HepG2 (cell line): ENCODE results near the gene MAP3K14. TPM values are rescaled to one million over a fixed set of nuclear protein-coding genes. Genes with fewer than 3 reads are reported as not detected.

Experiments used
- AHR ChIP-seq: IDR thresholded peaks from 2 replicates; pipeline ENCODE4 v1.6.1; 2018; ENCODE audit warnings: missing genetic modification reagents, missing compliant biosample characterization
- CAMTA2 ChIP-seq: sonication (generic); formaldehyde crosslinking; IDR thresholded peaks from 2 replicates; pipeline ENCODE4 v1.4.0; 2020; ENCODE audit warnings: mild to moderate bottlenecking, missing genetic modification reagents, borderline replicate concordance
- CEBPG ChIP-seq: IDR thresholded peaks from 2 replicates; pipeline ENCODE4 v1.6.1; 2016
- KMT2B ChIP-seq: IDR thresholded peaks from 2 replicates; pipeline ENCODE4 v1.6.1; 2016; ENCODE audit warnings: missing genetic modification reagents, missing compliant biosample characterization
- MATR3 ChIP-seq: sonication (generic); formaldehyde crosslinking; IDR thresholded peaks from 2 replicates; pipeline ENCODE4 v1.4.0; 2020; ENCODE audit warnings: missing genetic modification reagents
- MXI1 ChIP-seq: IDR thresholded peaks from 3 replicates; pipeline ENCODE4 v1.6.1; 2012; ENCODE audit warnings: low read depth, low read length, inconsistent platforms, borderline replicate concordance
- NFKBIZ ChIP-seq: IDR thresholded peaks from 2 replicates; pipeline ENCODE4 v1.6.1; 2018; ENCODE audit warnings: missing genetic modification reagents, missing compliant biosample characterization
- NKX3-1 ChIP-seq: sonication (generic); formaldehyde crosslinking; IDR thresholded peaks from 2 replicates; pipeline ENCODE4 v1.5.0; 2020; ENCODE audit warnings: missing genetic modification reagents
- NR3C1 ChIP-seq: sonication (generic); formaldehyde crosslinking; IDR thresholded peaks from 2 replicates; pipeline ENCODE4 v1.4.0; 2020; ENCODE audit warnings: missing genetic modification reagents
- RARG ChIP-seq: sonication (generic); formaldehyde crosslinking; IDR thresholded peaks from 2 replicates; pipeline ENCODE4 v1.4.0; 2020; ENCODE audit warnings: low read depth, mild to moderate bottlenecking, missing genetic modification reagents
- RBFOX2 ChIP-seq: fragments of 200-400 bp; formaldehyde crosslinking; IDR thresholded peaks from 2 replicates; pipeline ENCODE4 v1.6.1; 2017; ENCODE audit warnings: low read depth, mild to moderate bottlenecking, low read length
- ZNF143 ChIP-seq: sonication (generic); formaldehyde crosslinking; IDR thresholded peaks from 2 replicates; pipeline ENCODE4 v1.4.0; 2020; ENCODE audit warnings: missing genetic modification reagents
- ZNF256 ChIP-seq: sonication (generic); formaldehyde crosslinking; conservative IDR thresholded peaks from 2 replicates; pipeline ENCODE4 v1.4.0; 2020; ENCODE audit warnings: missing genetic modification reagents
- ZNF343 ChIP-seq: sonication (generic); formaldehyde crosslinking; IDR thresholded peaks from 2 replicates; pipeline ENCODE4 v1.4.0; 2020; ENCODE audit warnings: mild to moderate bottlenecking, missing genetic modification reagents
- ZNF589 ChIP-seq: sonication (generic); formaldehyde crosslinking; conservative IDR thresholded peaks from 2 replicates; pipeline ENCODE4 v1.8.0; 2022; ENCODE audit warnings: mild to moderate bottlenecking, moderate library complexity, missing genetic modification reagents
- ZNF614 ChIP-seq: IDR thresholded peaks from 2 replicates; pipeline ENCODE4 v1.6.1; 2018; ENCODE audit warnings: missing biosample characterization, missing genetic modification reagents, inconsistent platforms, borderline replicate concordance
- ZNF761 ChIP-seq: sonication (generic); formaldehyde crosslinking; conservative IDR thresholded peaks from 2 replicates; pipeline ENCODE4 v1.4.0; 2020; ENCODE audit warnings: mild to moderate bottlenecking, missing genetic modification reagents
- ZNF790 ChIP-seq: sonication (generic); formaldehyde crosslinking; IDR thresholded peaks from 2 replicates; pipeline ENCODE4 v1.8.0; 2022; ENCODE audit warnings: missing genetic modification reagents, mild to moderate bottlenecking, borderline replicate concordance
- polyA plus RNA-seq, 8 experiments: library from polyadenylated mRNA; depleted of rRNA in 3 of 8; stranded (reverse) in 7 of 8; unstranded in 1 of 8; fragments of >200 nt; fragmentation: Illumina TruSeq in 4 of 8; extraction: Trizol in 4 of 8; gene quantifications; 2 replicates each; pipeline versions ENCODE4 v1.2.1 to v1.2.3, GENCODE V29; 2011 to 2016; ENCODE audit warnings: low read depth in 4 of 8, missing spikeins in 1 of 8, mixed read lengths in 1 of 8; ENCODE audit not compliant: insufficient read depth in 1 of 8
- total RNA-seq, 5 experiments: library from RNA; depleted of rRNA; stranded (reverse); fragments of >200 nt; fragmentation: Illumina TruSeq; extraction: Trizol; gene quantifications; 2 replicates each; pipeline ENCODE4 v1.2.3, GENCODE V29; 2016; ENCODE audit warnings: low read depth in 1 of 5
- TF ChIP-seq, protein P1 (sequence below): IDR thresholded peaks from 2 replicates; pipeline ENCODE4 v1.6.1; 2016; ENCODE audit warnings: mild to moderate bottlenecking, missing biosample characterization, missing genetic modification reagents
- TF ChIP-seq, protein P2 (sequence below): sonication (generic); formaldehyde crosslinking; IDR thresholded peaks from 2 replicates; pipeline ENCODE4 v1.4.0; 2020; ENCODE audit warnings: low read depth, mild to moderate bottlenecking, missing genetic modification reagents
- TF ChIP-seq, protein P3 (sequence below): sonication (generic); formaldehyde crosslinking; IDR thresholded peaks from 2 replicates; pipeline ENCODE4 v1.4.0; 2020; ENCODE audit warnings: missing genetic modification reagents, mild to moderate bottlenecking, borderline replicate concordance
- TF ChIP-seq, protein P4 (sequence below): sonication (generic); formaldehyde crosslinking; IDR thresholded peaks from 2 replicates; pipeline ENCODE4 v1.4.0; 2020; ENCODE audit warnings: missing genetic modification reagents, borderline replicate concordance
- TF ChIP-seq, protein P5 (sequence below): sonication (generic); formaldehyde crosslinking; IDR thresholded peaks from 2 replicates; pipeline ENCODE4 v1.4.0; 2020; ENCODE audit warnings: missing genetic modification reagents

Gene MAP3K14
- total and polyA plus RNA-seq, 2 of the 13 experiments (the other 11 are each of a cell fraction or from before 2014, with no cell fraction given): 2.6 TPM

DNA sequence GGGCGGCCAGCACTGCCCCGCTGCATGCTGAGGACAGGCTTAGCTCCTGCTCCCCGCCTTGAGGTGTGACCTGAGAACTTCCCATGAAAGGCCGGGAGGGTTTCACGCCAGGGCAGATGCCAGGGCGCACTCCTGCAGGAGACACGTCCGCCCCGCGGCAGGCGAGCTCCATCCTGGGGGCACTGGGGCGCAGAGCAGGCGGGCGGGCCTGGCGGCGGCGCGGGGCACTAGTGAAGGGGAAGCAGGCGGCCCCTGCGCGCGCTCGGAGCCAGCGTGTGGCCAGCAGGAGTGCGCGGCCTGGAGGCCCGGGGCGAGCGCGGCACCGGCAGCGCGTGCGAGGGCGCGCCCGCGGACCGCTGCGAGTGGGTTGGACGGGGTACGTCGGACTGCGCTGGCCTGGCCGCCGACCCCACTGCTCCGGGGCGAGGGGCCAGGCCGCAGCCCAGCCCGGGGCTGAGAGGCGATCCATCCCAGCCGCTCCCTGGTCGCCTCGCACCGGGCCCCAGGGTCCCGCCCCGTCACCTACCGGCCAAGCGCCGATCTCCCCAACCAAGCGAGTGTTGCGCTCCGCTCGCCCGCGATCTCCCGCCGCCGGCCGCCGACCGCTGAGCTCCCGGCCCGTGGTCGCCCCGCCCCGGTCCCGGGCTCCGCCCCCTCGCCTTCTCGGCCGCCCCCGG is at the start of gene MAP3K14 (continued):
- TF ChIP-seq, protein P1, sequence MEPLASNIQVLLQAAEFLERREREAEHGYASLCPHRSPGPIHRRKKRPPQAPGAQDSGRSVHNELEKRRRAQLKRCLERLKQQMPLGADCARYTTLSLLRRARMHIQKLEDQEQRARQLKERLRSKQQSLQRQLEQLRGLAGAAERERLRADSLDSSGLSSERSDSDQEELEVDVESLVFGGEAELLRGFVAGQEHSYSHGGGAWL (CRISPR knock-in tag): no peak; the same call in 1 of the 2 replicates
- TF ChIP-seq ZNF143 (peak; percentile 44; the same call in 1 of the 2 replicates), AHR (CRISPR knock-in tag) (no peak), CAMTA2 (CRISPR knock-in tag) (no peak), RBFOX2 (peak; percentile 89), NR3C1 (CRISPR knock-in tag) (no peak), MXI1 (peak; percentile 10; the same call in 1 of the 3 replicates), CEBPG (no peak), ZNF589 (no peak), ZNF790 (CRISPR knock-in tag) (peak; percentile 69; the same call in 1 of the 2 replicates), ZNF761 (no peak; the same call in 1 of the 2 replicates), ZNF614 (CRISPR knock-in tag) (no peak), RARG (no peak), NKX3-1 (CRISPR knock-in tag) (0 out of 2 replicates have a peak, but pooled peaks have one; percentile 25), MATR3 (CRISPR knock-in tag) (no peak; the same call in 1 of the 2 replicates), ZNF343 (CRISPR knock-in tag) (peak; percentile 22; the same call in 1 of the 2 replicates), ZNF256 (CRISPR knock-in tag) (no peak; the same call in 1 of the 2 replicates), NFKBIZ (peak; percentile 17; the same call in 1 of the 2 replicates), KMT2B (no peak; the same call in 1 of the 2 replicates)
- TF ChIP-seq, protein P2, sequence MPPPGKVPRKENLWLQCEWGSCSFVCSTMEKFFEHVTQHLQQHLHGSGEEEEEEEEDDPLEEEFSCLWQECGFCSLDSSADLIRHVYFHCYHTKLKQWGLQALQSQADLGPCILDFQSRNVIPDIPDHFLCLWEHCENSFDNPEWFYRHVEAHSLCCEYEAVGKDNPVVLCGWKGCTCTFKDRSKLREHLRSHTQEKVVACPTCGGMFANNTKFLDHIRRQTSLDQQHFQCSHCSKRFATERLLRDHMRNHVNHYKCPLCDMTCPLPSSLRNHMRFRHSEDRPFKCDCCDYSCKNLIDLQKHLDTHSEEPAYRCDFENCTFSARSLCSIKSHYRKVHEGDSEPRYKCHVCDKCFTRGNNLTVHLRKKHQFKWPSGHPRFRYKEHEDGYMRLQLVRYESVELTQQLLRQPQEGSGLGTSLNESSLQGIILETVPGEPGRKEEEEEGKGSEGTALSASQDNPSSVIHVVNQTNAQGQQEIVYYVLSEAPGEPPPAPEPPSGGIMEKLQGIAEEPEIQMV (CRISPR knock-in tag): no peak
- TF ChIP-seq, protein P3, sequence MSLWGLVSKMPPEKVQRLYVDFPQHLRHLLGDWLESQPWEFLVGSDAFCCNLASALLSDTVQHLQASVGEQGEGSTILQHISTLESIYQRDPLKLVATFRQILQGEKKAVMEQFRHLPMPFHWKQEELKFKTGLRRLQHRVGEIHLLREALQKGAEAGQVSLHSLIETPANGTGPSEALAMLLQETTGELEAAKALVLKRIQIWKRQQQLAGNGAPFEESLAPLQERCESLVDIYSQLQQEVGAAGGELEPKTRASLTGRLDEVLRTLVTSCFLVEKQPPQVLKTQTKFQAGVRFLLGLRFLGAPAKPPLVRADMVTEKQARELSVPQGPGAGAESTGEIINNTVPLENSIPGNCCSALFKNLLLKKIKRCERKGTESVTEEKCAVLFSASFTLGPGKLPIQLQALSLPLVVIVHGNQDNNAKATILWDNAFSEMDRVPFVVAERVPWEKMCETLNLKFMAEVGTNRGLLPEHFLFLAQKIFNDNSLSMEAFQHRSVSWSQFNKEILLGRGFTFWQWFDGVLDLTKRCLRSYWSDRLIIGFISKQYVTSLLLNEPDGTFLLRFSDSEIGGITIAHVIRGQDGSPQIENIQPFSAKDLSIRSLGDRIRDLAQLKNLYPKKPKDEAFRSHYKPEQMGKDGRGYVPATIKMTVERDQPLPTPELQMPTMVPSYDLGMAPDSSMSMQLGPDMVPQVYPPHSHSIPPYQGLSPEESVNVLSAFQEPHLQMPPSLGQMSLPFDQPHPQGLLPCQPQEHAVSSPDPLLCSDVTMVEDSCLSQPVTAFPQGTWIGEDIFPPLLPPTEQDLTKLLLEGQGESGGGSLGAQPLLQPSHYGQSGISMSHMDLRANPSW (CRISPR knock-in tag): no peak
- TF ChIP-seq, protein P4, sequence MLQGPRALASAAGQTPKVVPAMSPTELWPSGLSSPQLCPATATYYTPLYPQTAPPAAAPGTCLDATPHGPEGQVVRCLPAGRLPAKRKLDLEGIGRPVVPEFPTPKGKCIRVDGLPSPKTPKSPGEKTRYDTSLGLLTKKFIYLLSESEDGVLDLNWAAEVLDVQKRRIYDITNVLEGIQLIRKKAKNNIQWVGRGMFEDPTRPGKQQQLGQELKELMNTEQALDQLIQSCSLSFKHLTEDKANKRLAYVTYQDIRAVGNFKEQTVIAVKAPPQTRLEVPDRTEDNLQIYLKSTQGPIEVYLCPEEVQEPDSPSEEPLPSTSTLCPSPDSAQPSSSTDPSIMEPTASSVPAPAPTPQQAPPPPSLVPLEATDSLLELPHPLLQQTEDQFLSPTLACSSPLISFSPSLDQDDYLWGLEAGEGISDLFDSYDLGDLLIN (CRISPR knock-in tag): peak; percentile 23; the same call in 1 of the 2 replicates
- TF ChIP-seq, protein P5, sequence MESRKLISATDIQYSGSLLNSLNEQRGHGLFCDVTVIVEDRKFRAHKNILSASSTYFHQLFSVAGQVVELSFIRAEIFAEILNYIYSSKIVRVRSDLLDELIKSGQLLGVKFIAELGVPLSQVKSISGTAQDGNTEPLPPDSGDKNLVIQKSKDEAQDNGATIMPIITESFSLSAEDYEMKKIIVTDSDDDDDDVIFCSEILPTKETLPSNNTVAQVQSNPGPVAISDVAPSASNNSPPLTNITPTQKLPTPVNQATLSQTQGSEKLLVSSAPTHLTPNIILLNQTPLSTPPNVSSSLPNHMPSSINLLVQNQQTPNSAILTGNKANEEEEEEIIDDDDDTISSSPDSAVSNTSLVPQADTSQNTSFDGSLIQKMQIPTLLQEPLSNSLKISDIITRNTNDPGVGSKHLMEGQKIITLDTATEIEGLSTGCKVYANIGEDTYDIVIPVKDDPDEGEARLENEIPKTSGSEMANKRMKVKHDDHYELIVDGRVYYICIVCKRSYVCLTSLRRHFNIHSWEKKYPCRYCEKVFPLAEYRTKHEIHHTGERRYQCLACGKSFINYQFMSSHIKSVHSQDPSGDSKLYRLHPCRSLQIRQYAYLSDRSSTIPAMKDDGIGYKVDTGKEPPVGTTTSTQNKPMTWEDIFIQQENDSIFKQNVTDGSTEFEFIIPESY (CRISPR knock-in tag): no peak
